K562 (cell line): ENCODE measurements around the gene DIP2B. TPM values are rescaled to one million over a fixed set of nuclear protein-coding genes. Genes with fewer than 3 reads are reported as not detected.

Experiments
- CEBPB ChIP-seq: fragments of 450-650 bp; IDR thresholded peaks from 2 replicates; pipeline ENCODE4 v1.6.1; 2016; ENCODE audit warnings: missing genetic modification characterization, missing compliant biosample characterization
- GATAD2A ChIP-seq: fragments of 450-650 bp; IDR thresholded peaks from 2 replicates; pipeline ENCODE4 v1.6.1; 2017
- HDGF ChIP-seq: fragments of 450-650 bp; IDR thresholded peaks from 2 replicates; pipeline ENCODE4 v1.6.1; 2016
- KDM1A ChIP-seq, 2 experiments: fragments of 450-650 bp; IDR thresholded peaks; 2 replicates each; pipeline ENCODE4 v1.6.1; 2016; ENCODE audit warnings: mild to moderate bottlenecking in 2 of 2
- MAFF ChIP-seq: IDR thresholded peaks from 2 replicates; pipeline ENCODE4 v1.6.1; 2012; ENCODE audit warnings: low read length, improper control_type of control experiment
- MAFG ChIP-seq: fragments of 450-650 bp; conservative IDR thresholded peaks from 2 replicates; pipeline ENCODE4 v1.6.1; 2016; ENCODE audit warnings: missing genetic modification characterization, missing compliant biosample characterization
- RREB1 ChIP-seq: fragments of 250-450 bp; sonication (Bioruptor Pico); IDR thresholded peaks from 2 replicates; pipeline ENCODE4 v1.4.0; 2020
- SOX6 ChIP-seq: fragments of 450-650 bp; IDR thresholded peaks from 2 replicates; pipeline ENCODE4 v1.6.1; 2014; ENCODE audit warnings: mild to moderate bottlenecking
- TRIM28 ChIP-seq: fragments of 450-650 bp; IDR thresholded peaks from 2 replicates; pipeline ENCODE4 v1.6.1; 2017
- ZNF316 ChIP-seq: fragments of 450-650 bp; IDR thresholded peaks from 2 replicates; pipeline ENCODE4 v1.6.1; 2016
- ZNF79 ChIP-seq: fragments of 250-450 bp; sonication (Bioruptor Pico); IDR thresholded peaks from 2 replicates; pipeline ENCODE4 v1.4.0; 2020; ENCODE audit warnings: low read depth, mild to moderate bottlenecking, moderate library complexity
- polyA plus RNA-seq, 8 experiments: library from polyadenylated mRNA; depleted of rRNA in 4 of 8; stranded (reverse) in 5 of 8; unstranded in 3 of 8; fragments of >200 nt; fragmentation: Nextera tagmentation in 2 of 8; fragmentation: Illumina TruSeq in 1 of 8; extraction: Ambion mirVana in 2 of 8; extraction: Trizol in 1 of 8; gene quantifications; 2 replicates each; pipeline versions ENCODE4 v1.2.1 to v1.2.3, GENCODE V29; 2011 to 2014; ENCODE audit warnings: inconsistent platforms in 1 of 8, missing spikeins in 1 of 8
- total RNA-seq, 7 experiments: library from RNA; depleted of rRNA in 6 of 7; stranded (reverse); fragments of >200 nt in 6 of 7; fragmentation: Illumina TruSeq in 2 of 7; extraction: Trizol in 2 of 7; gene quantifications; 2 replicates each; pipeline versions ENCODE4 v1.2.1 to v1.2.3, GENCODE V29; 2011 to 2021; ENCODE audit warnings: low replicate concordance in 1 of 7

The DIP2B gene
- total and polyA plus RNA-seq, 9 of the 15 experiments (the other 6 are each of a cell fraction or from before 2014, with no cell fraction given), result 4.6 to 26.1 (median 18.8) TPM

DNA sequence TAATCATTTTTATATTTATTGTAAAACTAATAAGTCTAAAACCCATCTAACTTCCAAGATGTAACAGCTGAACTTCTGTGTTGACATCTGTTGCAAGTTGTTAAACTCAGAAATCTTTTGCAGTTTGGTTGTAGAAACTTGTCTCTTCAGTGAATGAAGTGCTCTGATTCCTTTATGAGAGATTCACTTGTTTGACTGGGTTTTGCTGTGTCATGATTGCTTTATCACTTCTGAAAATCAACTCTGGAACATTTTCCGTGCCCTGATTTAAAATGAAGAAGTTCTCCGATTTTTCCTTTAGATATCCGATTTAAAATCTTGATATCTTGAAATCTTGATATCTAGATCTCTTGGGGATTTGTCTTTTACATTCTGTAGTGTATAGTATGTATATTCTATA, 65.1 kb downstream of the DIP2B start (continued):
- TF ChIP-seq RREB1 (CRISPR knock-in tag) (no peak), MAFF (peak; percentile 27), KDM1A (IDR thresholded peaks at IDR 0.05) (peak; percentile 79 to 84), ZNF79 (CRISPR knock-in tag) (peak; percentile 77), CEBPB (tag) (no peak), SOX6 (no peak), GATAD2A (no peak), TRIM28 (no peak), ZNF316 (0 out of 2 replicates have a peak, but pooled peaks have one; percentile 6), MAFG (peak; percentile 43), HDGF (no peak)
- TF ChIP-seq, all 486 proteins: peak for 7
